PC-3 (cell line): ENCODE results near the gene TMEM131.

Source experiments
- EZH2 ChIP-seq: fragments of 300-600 bp; sonication (generic); IDR thresholded peaks from one replicate; pipeline ENCODE4 v1.6.1; 2017; ENCODE audit warnings: antibody characterized with exemption, mild to moderate bottlenecking, low read length; ENCODE audit not compliant: unreplicated experiment
- EZH2phosphoT487 ChIP-seq: fragments of 300-600 bp; sonication (generic); IDR thresholded peaks from 2 replicates; pipeline ENCODE4 v1.6.1; 2018; ENCODE audit warnings: mild to moderate bottlenecking, antibody characterized with exemption, low read length, borderline replicate concordance
- TF ChIP-seq, protein P1 (sequence below): fragments of 300-600 bp; sonication (generic); conservative IDR thresholded peaks from 2 replicates; pipeline ENCODE4 v1.5.1; 2017; ENCODE audit warnings: antibody characterized with exemption, low read depth, mild to moderate bottlenecking, low read length

DNA sequence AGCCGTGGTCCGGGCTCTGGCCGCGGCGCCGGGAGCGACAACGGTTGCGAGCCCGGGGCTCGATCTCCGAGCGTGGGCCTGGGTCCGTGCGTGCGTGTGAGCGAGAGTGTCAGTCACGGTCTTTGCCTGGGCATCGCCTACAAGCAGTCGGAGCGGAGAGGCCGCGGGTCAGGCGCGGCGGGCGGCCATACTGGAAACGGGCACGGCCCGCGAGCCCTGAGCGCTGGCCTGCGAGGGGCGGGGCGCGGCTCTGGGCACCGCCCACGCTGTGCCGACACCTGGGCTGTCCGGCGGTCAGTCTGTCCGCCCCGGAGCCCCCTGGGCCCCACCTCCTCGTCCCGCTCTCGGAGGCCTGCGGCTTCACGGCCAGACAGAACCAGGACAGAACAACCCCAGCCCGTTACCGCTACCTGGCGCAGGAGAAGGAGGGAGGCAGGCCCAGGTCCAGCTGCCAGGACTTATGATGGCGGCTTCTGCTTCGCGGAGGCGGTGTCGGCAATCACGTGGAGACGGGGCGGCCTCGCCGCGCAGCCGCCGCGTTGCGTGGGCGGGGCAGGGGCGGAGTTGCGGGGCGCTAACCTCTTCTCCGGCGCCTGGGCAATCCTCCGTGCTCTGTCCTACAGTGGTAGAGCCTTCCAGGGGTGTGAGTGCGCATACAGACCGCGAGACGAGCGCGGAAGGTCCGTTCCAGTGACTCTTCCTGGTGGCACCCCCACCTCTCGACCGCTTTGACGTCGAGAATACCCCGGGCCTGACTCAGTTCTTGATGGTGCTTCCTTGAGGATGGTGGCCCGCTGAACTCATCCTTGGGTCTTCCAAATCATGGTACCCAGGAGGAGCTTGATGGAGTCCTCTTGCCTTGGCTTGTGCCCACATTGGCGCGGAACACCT lies at the start of gene TMEM131:
- TF ChIP-seq, protein P1, sequence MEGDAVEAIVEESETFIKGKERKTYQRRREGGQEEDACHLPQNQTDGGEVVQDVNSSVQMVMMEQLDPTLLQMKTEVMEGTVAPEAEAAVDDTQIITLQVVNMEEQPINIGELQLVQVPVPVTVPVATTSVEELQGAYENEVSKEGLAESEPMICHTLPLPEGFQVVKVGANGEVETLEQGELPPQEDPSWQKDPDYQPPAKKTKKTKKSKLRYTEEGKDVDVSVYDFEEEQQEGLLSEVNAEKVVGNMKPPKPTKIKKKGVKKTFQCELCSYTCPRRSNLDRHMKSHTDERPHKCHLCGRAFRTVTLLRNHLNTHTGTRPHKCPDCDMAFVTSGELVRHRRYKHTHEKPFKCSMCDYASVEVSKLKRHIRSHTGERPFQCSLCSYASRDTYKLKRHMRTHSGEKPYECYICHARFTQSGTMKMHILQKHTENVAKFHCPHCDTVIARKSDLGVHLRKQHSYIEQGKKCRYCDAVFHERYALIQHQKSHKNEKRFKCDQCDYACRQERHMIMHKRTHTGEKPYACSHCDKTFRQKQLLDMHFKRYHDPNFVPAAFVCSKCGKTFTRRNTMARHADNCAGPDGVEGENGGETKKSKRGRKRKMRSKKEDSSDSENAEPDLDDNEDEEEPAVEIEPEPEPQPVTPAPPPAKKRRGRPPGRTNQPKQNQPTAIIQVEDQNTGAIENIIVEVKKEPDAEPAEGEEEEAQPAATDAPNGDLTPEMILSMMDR, result no peak
- TF ChIP-seq EZH2 (no peak), EZH2phosphoT487 (no peak)
